Epidermal melanocyte (primary cell): ENCODE data around the gene DAB2IP.
"Not testable (repeated sequence)": the region's sequence is repeated elsewhere in the genome, so short reads cannot be mapped to it uniquely, and the experiment has no call there.

Experiments used
- DNase-seq: peaks from one replicate; pipeline ENCODE4 v3.0.0; 2011; ENCODE audit warnings: low spot score; ENCODE audit not compliant: insufficient read length

DAB2IP gene

DNA sequence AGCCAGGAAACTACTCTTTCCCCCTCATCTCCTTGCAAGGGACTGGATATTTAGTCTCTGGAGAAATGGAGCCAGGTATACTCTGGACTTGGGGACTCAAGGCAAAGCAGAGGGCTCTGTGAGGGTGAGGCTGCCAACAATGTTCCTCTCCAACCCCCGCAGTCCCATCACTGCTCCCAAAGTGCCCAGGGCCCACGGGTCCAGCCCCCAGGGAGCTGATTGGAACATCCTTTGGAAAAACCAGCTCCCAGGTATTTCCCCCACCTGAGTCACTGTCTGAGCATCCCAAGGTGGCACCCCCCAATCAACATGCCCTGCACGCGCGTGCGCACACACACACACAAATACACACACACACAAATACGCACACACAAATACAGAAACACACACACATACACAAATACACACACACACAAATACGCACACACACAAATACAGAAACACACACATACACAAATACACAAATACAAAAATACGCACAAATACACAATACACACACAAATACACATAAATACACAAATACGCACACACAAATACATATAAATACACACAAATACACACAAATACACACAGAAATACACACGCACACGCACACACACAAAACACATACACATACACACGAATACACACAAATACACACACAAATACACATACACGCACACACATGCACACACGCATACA lies 137.4 kb downstream of the DAB2IP start:
- no peak for DNase-seq

DNA sequence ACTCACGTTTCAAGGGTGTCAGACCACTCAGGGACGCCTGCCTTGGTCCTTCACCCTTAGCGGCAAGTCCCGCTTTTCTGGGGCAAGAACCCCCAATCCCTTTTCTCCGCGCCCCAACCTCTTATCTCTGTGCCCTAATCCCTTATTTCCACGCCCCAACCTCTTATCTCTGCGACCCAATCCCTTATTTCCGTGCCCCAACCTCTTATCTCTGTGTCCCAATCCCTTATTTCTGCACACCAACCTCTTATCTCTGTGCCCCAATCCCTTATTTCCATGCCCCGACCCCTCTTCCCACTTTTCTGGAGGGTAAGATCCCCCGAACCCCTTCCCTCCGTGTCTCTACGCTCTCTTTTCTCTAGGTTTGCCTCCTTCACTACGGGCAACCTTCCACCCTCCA lies 139.4 kb downstream of the DAB2IP start:
- no peak for DNase-seq

DNA sequence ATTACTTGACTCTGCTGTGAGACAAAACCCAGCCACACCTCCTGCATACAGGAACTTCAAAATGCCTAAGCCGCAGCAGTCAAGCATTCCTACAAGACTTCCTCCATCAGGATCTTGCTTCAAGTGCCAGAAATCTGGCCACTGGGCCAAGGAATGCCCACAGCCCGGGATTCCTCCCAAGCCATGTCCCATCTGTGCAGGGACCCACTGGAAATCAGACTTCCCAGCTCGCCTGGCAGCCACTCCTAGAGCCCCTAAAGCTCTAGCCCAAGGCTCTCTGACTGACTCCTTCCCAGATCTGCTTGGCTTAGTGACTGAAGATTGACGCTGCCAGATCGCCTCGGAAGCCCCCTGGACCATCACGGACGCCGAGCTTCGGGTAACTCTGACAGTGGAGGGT lies 141.0 kb downstream of the DAB2IP start:
- DNase-seq: not testable (repeated sequence)

DNA sequence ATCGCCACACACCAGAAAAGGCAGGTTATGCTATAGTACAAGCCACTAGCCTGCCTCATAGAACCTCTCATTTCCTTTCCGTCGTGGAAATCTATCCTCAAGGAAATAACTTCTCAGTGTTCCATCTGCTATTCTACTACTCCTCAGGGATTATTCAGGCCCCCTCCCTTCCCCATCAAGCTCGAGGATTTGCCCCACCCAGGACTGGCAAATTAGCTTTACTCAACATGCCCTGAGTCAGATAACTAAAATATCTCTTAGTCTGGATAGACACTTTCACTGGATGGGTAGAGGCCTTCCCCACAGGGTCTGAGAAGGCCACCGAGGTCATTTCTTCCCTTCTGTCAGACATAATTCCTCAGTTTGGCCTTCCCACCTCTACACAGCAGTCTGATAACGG lies 142.9 kb downstream of the DAB2IP start:
- DNase-seq: not testable (repeated sequence)

DNA sequence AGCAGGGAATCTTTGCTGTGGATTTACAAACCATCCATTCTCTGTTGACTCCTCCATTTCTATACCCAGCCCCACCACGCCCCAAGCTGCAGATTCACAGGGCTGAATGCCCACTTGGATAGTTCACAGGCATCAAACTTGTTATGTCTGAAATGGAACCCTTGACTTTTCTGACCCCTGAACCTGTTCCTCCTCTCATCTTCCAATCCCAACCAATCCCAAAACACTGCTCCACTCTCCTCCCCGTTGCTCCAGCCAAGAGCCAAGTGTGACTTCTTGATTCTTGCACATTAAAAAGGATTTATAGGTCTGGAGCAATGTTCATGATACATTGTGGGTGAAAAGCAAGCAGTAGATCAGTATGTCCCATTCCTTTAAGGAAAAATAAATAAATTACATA lies 145.6 kb downstream of the DAB2IP start:
- no peak for DNase-seq

DNA sequence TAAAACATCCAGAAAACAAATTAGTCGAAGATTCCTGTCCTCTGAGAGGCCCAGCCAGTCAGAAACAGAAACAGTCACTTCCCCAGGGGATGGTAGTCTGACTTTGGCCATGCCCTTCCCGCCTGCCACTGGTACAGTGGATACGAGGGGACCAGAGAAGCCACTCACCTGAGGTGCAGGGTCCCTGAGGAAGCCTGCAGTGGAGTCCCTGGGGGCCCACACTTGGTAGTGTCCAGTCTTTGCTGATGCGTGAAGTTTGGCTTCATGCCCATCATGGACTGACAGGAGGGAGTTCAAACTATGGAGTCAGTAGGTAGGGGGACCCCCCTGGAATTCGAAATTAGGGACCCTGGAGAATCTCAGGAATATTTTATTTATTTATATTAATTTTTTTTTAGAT lies 147.5 kb downstream of the DAB2IP start:
- no peak for DNase-seq

DNA sequence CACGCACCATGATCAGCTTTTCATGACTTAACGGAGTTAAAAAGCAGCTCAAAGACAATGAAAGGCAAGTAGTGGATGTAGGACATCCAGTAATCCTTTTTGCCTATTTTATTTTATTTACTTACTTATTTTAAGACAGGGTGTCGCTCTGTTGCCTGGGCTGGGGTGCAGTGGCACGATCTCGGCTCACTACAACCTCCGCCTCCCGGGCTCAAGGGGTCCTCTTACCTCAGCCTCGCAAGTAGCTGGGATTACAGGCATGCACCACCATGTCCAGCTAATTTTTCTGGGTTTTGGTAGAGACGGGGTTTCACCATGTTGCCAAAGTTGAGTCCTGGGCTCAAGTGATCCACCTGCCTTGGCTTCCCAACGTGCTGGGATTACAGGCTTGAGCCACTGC lies 148.9 kb downstream of the DAB2IP start:
- no peak for DNase-seq

DNA sequence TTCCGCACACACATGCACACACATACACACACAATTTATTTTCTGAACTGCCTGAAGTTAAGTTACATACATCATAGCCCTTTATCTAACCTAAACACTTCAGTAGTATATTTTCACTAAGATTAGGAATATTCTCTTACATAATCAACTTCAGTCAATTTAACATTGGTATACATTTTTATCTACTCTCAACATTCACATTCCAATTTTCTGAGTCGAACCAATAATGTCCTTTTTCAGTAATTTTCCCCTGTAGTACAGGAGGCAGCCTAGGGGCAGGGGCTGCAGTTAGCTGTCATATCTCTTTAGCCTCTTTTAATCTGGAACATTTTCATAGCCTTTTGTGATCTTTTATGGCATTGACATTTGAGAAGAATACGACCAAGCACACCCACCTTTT lies 150.1 kb downstream of the DAB2IP start:
- no peak for DNase-seq

DNA sequence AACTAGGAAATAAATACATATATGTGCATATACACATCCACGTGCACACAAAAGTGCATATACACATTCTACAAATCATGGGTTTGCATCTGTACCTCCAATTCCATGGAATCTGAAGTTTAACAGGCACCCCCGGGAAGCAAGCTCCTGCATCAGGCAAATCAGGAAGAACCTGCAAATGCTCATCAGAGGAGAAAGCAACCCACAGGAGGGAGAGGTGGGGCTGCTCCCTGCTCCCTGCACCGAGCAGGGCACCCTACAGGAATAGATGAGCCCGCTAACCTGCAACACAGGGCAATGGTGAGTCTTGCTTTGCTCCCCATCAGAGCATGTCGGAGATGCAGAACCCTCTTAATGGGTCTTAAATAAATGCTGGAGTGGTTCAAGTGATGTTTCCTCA lies 151.3 kb downstream of the DAB2IP start:
- no peak for DNase-seq

DNA sequence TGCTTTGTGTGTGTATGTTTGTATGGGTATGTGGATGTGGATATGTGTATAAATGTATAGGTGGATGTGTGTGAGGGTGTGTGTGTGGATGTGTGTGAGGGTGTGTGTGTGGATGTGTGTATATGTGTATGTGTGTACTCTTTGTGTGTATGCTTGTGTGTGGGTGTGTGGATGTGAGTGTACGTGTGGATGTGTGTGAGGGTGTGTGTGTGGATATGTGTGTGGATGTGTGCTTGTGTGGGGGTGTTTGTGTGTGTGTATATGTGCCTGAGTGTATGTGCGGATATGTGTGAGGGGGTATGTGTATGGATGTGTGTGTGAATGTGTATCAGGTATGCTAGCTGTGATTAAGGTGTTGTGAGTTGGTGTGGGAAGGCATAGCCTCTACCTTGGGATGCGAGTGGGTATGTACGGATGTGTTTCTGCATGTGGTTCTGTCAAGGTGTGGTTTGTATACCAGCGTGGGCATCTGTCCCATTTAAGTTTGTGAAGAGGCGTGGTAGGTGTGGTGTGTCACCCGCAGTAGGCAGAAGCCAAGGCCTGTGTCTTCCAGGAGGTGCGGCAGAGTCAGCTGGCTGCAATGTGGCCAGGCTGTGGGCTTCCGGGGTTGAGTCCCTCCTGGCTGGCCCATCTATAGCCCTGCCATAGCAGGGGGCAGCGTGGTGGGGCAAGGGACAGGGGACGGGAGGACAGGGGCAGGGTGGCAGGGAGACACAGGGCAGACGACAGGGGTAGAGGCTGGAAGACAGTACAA lies 155.8 kb downstream of the DAB2IP start:
- no peak for DNase-seq

DNA sequence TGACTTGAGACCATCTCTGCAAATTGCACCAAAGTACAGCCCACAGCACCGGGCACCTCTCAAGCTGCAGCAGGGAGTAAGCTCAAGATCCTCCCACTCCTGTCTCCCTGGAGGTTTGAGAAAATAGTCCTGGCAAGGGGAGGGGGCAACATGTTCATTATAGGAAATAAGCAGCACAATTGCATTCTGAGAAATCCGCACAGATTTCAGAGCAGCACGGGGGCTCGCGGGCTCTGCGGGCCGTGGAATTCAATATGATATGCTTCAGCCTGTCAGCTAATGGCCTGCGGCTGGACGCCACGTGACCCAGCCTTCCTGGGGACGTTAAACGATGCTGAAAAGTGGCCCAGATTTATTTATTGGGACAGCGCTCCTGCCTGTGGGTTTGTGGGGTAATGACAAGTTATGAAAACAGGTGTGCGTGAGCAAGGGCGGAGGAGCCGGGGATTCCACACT lies 156.4 kb downstream of the DAB2IP start:
- no peak for DNase-seq

DNA sequence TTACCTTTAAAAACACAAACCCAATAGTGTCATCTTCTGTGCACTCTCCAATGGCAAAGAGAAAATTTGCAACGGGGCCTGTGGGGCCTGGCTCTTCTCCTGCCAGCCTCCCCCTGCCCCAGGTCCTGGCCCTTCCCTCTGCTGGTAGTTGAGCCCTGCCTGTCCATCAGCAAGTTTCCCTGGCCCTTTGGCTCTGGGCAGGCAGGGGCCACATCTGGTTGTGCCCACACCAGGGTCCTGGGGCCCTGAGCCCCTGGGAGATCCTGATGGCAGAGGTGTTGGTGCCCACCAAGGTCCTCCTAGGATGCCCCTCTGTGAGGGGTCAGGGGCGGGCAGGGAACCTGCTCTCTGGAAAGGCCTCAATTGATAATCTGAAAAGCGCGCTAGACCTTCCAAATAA lies 157.3 kb downstream of the DAB2IP start:
- no peak for DNase-seq

DNA sequence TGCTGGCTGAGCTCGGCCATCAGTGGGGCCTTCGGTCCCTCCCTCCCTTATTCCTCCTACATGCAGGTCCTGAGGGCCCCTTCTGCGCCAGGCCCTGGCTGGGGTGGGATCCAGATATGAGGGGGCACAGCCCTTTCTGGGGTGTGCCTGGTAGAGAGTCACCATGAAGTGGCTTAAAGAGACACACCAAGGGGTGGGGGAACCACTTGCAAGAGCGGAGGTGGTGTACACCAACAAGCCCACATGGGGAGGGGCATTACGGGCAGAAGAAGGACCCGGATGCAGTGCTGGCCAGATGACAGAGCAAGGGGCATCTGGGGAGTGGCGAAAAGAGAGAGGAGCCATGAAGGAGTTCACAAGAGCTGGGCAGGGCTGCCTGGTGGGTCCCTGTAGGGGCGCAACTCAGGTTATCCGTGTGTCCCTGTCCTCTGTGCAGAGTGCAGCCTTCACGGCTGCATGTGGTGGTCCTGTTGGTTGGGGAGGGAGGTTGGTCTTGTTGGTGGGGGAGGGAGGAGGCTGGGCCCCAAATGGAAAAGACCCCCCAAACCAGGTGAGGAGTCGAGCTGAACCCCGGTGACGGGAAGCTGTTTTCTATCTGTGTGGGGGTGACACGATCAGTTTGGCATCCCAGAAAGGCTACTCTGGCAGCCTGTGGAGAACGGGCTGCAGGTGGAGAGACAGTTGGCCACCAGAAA lies 158.1 kb downstream of the DAB2IP start:
- no peak for DNase-seq

DNA sequence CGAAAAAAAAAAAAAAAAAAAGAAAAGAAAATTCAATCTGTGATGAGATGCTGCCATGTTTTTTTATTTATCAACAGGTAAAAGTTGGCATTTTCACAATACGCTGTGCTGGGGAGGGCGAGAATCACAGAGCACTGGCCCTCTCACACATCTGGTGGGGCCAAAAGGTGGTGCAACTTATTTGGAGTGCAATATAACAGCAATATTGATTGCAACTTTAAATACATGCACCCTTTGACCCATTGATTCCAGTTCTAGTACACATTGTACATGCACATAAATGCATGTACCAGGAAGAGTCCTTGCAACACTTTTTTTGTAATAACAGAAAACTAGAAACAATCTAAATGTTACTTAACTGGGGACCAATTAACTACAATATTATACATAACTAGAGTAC lies 159.1 kb downstream of the DAB2IP start:
- DNase-seq: no peak

DNA sequence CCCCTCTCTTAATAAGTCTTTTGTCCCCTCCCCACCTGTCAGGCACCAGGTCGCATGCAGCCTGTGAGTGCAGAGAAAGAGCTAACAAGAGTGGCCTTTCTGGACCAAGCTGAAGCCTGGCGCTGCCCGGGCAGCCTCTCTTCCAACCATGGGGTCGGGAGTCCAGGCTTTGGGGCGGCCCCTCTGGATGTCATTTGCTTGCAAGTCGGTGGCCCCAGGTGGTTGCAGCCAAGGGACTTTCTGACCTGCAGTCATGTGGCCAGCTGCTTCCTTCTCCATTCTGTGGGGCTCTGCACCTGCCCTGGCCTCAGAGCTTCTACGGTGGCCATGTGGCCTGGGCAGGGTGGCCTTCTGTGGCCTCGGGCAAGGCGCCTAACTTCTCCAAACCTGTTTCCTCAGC lies 159.7 kb downstream of the DAB2IP start:
- DNase-seq: no peak

DNA sequence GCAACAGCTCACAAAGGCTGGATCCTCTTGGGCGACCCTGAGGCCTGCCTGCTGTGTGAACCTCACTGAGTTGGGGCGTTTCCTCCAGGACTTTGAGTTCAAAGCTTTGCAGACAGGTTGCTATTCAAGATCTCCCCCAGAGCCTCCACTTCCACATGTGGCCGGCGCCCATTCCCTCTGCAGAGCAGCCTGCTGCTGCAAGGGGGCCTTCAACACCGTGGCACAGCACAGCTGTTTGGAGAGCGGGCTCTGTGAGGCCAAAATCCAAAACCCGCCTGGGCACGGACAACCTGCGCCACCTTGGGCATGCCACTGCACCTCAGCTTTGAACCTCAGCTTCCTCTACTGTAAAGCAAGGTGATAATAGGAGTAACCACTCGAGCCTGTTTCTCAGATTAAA lies 160.3 kb downstream of the DAB2IP start:
- no peak for DNase-seq

DNA sequence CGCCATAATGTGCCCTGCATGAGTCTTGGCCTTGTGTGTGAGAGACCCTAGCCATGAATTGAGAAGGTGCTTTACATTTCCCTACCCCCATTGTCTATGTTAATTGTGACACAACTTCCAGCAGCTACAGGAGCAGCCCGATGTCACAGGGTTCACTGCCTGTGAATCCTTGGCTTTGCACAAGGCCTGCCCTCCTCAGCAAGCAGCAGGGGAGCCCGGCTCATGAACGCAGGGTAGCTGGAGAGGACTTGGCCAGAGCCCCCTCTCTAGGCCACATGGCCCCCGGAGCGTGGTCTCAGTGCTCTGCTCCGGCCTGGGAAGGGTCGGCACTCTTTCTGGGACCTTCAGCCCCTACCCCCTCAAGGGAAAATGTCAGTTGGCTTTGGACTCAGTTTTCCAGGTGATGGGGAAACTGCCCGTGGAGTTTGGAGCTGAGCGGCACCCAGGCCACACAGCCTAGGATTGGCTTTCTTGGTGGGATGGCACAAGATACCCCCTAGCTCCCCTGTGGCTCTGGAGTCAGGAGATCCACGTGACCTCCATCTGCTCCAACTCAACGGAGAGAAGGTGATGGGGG lies 160.8 kb downstream of the DAB2IP start:
- DNase-seq: no peak

DNA sequence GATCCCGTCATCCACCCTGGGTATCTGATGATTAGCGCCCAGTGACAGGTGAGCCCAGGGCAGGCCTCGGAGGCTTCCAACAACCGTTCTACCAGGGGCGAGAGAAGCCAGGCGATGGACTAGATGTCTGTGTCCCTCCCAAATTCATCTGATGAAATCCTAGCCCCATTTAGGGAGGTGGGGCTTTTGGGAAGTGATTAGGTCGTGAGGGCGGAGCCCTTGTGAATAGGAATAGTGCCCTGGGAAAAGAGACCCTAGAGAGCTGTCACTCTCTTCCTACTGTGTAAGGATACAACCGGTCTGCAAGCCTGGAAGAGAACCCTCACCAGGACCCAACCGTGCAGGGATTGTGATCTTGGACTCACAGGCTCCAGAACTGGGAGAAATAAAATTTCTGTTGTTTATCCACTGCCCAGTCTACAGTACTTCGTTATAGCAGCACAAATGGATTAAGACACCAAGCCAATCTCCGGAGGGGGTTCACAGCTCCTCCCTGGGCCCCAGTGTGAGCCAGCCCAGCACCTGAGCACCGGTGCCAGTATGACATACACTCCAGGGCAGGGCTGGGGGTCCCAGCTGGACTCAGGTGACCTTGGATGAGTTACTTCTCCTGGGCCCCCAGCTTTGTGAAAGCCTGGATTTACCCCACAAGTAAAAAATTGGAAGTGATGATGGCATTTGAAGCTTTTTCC lies 162.2 kb downstream of the DAB2IP start:
- DNase-seq: no peak

DNA sequence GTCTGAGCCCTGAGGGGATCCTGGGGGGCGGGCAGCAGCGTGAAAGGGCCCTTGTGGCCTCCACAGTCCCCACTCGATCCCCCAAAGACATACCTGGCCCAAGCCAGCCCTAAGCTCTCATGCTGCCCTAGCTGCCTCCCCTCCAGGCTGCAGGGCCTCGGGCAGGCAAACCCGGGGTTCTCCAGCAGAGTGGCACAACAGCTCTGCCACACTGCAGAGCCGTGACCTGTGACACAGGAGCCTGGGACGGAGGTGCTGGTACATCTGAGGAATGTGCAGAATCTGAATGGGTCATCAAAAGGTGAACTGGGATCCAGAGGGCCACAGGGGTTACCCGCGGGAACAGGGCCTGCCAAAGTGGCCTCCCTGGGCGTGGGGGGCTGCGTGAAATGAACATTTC lies 163.2 kb downstream of the DAB2IP start:
- no peak for DNase-seq

DNA sequence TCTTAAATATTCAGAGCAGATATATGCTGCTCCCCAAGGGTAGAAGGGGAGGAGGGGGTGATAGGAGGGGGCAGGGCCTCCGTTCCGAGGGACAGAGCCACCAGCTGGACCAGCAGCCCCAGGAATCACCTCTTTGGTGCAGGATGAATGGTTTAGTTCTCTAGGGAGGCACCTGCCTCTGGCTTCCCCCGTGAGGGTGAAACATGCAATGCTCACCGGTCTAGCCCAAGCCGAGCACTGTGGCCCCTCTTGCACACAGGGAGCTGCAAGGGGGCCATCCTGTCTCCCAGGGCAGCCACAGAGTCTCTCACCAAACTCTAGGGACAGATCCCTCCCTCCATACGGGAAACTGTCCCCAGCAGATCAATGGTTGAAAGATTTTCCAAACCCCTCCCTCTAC lies 163.7 kb downstream of the DAB2IP start:
- DNase-seq: no peak
